Kidney (tissue), 14 donors: ENCODE results near the gene FAM89A. TPM values are rescaled to one million over a fixed set of nuclear protein-coding genes. Genes with fewer than 3 reads are reported as not detected.

Source experiments
- DNase-seq, 5 donors: peaks; one replicate each; pipeline ENCODE4 v3.0.0-alpha.2; 2013 to 2020
- FAIRE-seq: peaks from 2 replicates; lab custom pipeline; 2012; peaks lifted over from hg19 to GRCh38; lab: Jason Lieb, UNC
- H3K27ac ChIP-seq, 2 donors: one replicate each; pipeline ENCODE4 v1.7.0; 2013; ENCODE audit warnings: low read depth in 2 of 2, low read length in 2 of 2, inconsistent platforms in 1 of 2
- H3K27me3 ChIP-seq: one replicate; pipeline ENCODE4 v1.7.1; 2013; ENCODE audit warnings: low read length, inconsistent platforms; ENCODE audit not compliant: control insufficient read depth, insufficient read depth
- H3K36me3 ChIP-seq, 3 donors: one replicate each; pipeline versions ENCODE4 v1.7.0 to v1.7.1; 2013; ENCODE audit warnings: low read length in 3 of 3, control low read depth in 1 of 3, inconsistent platforms in 1 of 3; ENCODE audit not compliant: insufficient read depth in 3 of 3, control insufficient read depth in 2 of 3
- H3K4me1 ChIP-seq, 3 donors: one replicate each; pipeline versions ENCODE4 v1.7.0 to v1.7.1; 2013; ENCODE audit warnings: low read length in 3 of 3, inconsistent platforms in 1 of 3, low read depth in 1 of 3; ENCODE audit not compliant: control insufficient read depth in 2 of 3, insufficient read depth in 2 of 3
- H3K4me3 ChIP-seq, 3 donors: one replicate each; pipeline versions ENCODE4 v1.7.0 to v1.8.1; 2013; ENCODE audit warnings: low read length in 3 of 3, control low read depth in 1 of 3, inconsistent platforms in 1 of 3
- H3K9ac ChIP-seq, 3 donors: one replicate each; pipeline versions ENCODE4 v1.7.0 to v1.7.1; 2013; ENCODE audit warnings: low read length in 3 of 3, control low read depth in 1 of 3, inconsistent platforms in 1 of 3
- H3K9me3 ChIP-seq, 3 donors: one replicate each; pipeline versions ENCODE4 v1.7.0 to v1.7.1; 2013; ENCODE audit warnings: low read length in 3 of 3, control low read depth in 1 of 3, inconsistent platforms in 1 of 3; ENCODE audit not compliant: control insufficient read depth in 2 of 3, insufficient read depth in 1 of 3
- CTCF ChIP-seq: IDR thresholded peaks from 3 replicates; pipeline ENCODE4 v1.5.1; 2012; ENCODE audit warnings: mild to moderate bottlenecking, moderate library complexity, borderline replicate concordance; ENCODE audit not compliant: insufficient read depth; ENCODE audit errors: extremely low read depth
- intact Hi-C: fragments of 100-400 bp; cut with DNase I; formaldehyde crosslinking; loops from one replicate; pipeline ENCODE4 v1.11.1; 2022
- polyA plus RNA-seq: library from polyadenylated mRNA; stranded (reverse); fragments of 350-450 nt; fragmentation: Illumina TruSeq; extraction: RNeasy Lipid Tissue Mini Kit (QIAGEN cat#74804); gene quantifications from one replicate; pipeline ENCODE4 v1.2.3, GENCODE V29; 2014; ENCODE audit warnings: low read depth, low replicate concordance; ENCODE audit not compliant: insufficient read depth
- total RNA-seq: library from RNA; stranded (reverse); fragmentation: NEBNext Ultra II Directional; extraction: Animal tissue kit (Norgen Biotek cat#: 25700); gene quantifications from one replicate; pipeline ENCODE4 v1.2.1, GENCODE V29; 2021
- donor health status: control.
- donor health status: control.
- donor health status: control.
- donor health status: control.
- donor health status: control.
- donor health status: DM: yes; HTN: yes; CAD: no.
- donor health status: Normal renal cell carcinoma (clear cell type).

Gene FAM89A
- total and polyA plus RNA-seq, 2 donors from 2014 or later = 14.9 to 19.9 TPM

- FAIRE-seq (no peak), DNase-seq (no peak)
- no peak for TF ChIP-seq CTCF
- Histone ChIP-seq H3K4me3 (no peak overlapping the region), H3K9ac (no peak overlapping the region), H3K27ac (no peak overlapping the region), H3K36me3 (no peaks in the 10 kb centered on the region), H3K4me1 (no peaks in the 10 kb centered on the region), H3K27me3 (no peaks in the 10 kb centered on the region), H3K9me3 (no peaks in the 10 kb centered on the region)
- intact Hi-C loops = no loop called here
These were observed 12.1 kb downstream of the FAM89A start for GRCh38 chr1:231027971-231028370.

GRCh38 chr1:231027136-231027925 is 12.7 kb downstream of the FAM89A start:
- Histone ChIP-seq H3K9me3 (no peaks in the 10 kb centered on the region), H3K36me3 (no peaks in the 10 kb centered on the region), H3K9ac (no peak overlapping the region), H3K4me1 (no peaks in the 10 kb centered on the region), H3K4me3 (no peak overlapping the region), H3K27me3 (no peaks in the 10 kb centered on the region), H3K27ac (no peak overlapping the region)
- no peak for FAIRE-seq
- TF ChIP-seq CTCF = no peak
- intact Hi-C loops = no loop called here
- no peak for DNase-seq

GRCh38 chr1:231026576-231026975 is 13.5 kb downstream of the FAM89A start:
- Histone ChIP-seq H3K36me3 (no peaks in the 10 kb centered on the region), H3K4me3 (no peak overlapping the region), H3K9ac (no peak overlapping the region), H3K27me3 (no peaks in the 10 kb centered on the region), H3K9me3 (no peaks in the 10 kb centered on the region), H3K4me1 (no peaks in the 10 kb centered on the region), H3K27ac (no peak overlapping the region)
- DNase-seq = no peak
- intact Hi-C loops = no loop called here
- no peak for FAIRE-seq
- TF ChIP-seq CTCF = no peak
